HG03342 (cell line): ENCODE measurements around the gene NDUFS4.
"Not testable (repeated sequence)": the region's sequence is repeated elsewhere in the genome, so short reads cannot be mapped to it uniquely, and the experiment has no call there.

ENCODE experiments used
- ATAC-seq: cut with Tn5 transposase; IDR thresholded peaks from one replicate; pipeline ENCODE4 v1.9.1; 2021; ENCODE audit warnings: mild to moderate bottlenecking, moderate library complexity; ENCODE audit not compliant: unreplicated experiment

Gene NDUFS4

DNA sequence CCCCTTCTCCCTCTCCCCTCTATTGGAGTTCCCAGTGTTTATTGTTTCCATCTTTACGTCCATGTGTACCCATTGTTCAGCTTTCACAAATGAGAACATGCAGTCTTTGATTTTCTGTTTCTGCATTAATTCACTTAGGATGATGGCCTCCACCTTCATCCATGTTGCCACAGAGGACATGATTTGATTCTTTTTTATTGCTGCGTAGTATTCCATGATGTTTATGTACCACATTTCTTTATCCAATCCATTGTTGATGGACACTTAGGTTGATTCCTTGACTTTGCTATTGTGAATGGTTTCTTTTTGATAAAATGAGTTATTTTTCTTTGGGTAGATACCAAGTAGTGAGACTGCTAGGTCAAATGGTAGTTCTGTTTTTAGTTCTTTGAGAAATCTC is 88.9 kb downstream of the NDUFS4 start:
- ATAC-seq, result no peak

DNA sequence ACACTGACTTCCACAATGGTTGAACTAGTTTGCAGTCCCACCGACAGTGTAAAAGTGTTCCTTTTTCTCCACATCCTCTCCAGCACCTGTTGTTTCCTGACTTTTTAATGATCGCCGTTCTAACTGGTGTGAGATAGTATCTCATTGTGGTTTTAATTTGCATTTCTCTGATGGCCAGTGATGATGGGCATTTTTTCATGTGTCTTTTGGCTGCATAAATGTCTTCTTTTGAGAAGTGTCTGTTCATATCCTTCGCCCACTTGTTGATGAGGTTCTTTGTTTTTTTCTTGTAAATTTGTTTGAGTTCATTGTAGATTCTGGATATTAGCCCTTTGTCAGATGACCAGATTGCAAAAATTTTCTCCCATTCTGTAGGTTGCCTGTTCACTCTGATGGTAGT is 100.1 kb downstream of the NDUFS4 start:
- not testable (repeated sequence) for ATAC-seq

DNA sequence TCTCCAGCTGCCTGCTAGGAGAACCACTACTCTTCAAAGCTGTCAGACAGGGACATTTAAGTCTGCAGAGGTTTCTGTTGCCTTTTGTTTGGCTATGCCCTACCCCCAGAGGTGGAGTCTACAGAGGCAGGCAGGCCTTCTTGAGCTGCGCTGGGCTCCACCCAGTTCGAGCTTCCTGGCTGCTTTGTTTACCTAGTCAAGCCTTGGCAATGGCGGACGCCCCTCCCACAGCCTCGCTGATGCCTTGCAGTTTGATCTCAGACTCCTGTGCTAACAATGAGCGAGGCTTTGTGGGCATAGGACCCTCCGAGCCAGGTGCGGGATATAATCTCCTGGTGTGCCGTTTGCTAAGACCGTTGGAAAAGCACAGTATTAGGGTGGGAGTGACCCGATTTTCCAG is 104.9 kb downstream of the NDUFS4 start:
- not testable (repeated sequence) for ATAC-seq

GRCh38 chr5:53667621-53668020 is 107.2 kb downstream of the NDUFS4 start:
- no peak for ATAC-seq

- no peak for ATAC-seq
Observed at GRCh38 chr5:53671447-53671846, 111.0 kb downstream of the NDUFS4 start.

DNA sequence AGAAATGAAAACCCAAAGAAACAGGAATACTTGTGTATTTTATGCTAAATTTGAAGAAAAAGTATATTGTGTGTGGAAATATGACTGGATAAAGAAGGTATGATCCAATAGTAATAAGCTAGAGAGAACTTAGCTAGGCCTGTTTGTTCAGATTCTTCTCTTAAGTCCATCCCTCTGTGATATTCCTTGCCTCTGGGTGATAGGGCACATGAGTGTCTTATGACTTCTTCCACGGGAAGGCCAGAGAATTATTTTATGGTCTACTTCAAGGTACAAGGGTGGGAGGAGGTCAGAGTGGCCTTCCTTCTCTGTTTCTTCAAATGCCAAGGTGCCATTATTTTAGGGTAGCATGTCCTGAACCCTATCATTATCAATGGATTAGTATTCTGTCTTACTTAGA is 113.7 kb downstream of the NDUFS4 start:
- ATAC-seq, result no peak

- ATAC-seq, result no peak
Observed at GRCh38 chr5:53677632-53678031, 117.2 kb downstream of the NDUFS4 start.

DNA sequence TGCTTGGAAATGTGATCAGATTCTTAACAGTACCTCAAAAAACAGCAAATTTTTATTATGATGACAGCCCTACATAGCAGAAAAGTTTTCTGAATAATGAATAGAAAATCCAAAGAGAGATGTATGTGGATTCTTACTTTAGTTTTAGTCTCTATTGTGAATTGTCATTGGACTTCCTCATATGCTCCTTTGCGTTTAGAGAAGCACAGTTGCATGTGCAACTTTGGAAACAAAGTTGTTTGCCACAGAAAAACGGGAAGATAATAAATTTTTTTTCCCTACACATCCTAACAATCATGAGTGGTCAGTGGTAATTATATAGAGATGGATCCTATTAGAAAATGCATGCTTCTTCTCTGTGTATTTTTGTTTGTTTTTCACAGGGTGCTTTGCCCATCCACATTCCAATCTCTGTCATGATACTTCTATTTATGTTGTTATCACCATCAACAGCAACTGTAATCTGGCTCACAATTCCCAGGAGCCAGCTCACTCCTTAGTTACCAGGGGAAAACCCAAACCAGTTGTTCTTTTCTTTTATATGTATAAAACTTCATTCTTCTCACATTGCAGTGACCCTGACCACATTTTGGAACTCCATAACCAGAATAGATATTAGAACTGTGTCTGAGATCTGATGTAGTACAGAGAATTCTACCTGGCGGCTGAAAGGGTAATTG is 118.7 kb downstream of the NDUFS4 start:
- ATAC-seq, result no peak

DNA sequence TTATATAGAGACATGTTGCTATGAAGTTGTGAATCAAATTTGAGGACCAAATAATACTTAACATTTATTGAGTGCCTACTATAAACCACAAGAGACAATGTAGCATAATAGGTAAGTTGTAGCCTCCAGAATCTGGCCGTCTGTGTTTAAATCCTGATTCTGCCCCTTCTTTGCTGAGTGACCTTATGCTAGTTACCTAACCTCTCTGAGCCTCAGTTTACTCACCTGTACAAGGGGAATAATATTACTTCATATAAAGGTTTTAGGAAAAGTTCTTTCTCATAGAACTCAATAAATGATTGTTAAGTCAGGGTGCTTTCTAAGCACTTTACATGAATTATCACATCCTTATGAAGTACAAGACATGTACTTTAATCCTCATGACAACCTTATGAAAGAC is 120.6 kb downstream of the NDUFS4 start:
- ATAC-seq, result no peak

DNA sequence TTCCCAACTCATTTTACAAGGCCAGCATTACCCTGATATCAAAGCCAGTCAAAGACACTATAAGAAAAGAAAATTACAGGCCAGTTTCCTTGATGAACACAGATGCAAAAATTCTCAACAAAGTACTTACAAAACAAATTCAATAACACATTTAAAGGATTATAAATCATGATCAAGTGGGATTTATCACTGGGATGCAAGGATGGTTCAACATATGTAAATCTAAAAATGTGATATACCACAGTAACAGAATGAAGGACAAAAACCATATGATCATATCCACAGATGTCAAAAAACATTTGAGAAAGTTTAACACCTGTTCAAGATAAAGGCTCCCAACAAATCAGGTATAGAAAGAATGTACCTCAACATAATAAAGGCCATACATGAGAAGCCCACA is 130.6 kb downstream of the NDUFS4 start:
- ATAC-seq, result no peak

DNA sequence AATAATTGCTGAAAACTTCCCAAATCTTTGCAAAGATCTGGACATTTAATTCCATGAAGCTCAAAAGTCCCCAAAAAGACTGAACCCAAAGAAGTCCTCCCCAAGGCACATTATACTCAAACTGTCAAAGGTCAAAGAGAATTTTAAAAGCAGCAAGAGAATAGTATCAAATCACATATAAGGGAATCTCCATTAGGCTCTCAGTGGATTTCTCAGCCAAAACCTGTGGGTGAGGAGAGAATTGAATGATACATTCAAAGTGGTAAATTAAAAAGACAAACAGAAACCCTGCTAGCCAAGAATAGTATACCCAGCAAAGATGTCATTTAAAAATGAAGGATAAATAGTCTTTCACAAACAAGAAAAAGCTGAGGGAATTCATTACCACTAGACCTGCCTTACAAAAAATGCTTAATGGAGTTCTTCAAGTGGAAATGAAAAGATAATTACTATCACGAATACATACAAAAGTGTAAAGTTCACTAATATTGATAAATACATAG is 134.1 kb downstream of the NDUFS4 start:
- no peak for ATAC-seq

DNA sequence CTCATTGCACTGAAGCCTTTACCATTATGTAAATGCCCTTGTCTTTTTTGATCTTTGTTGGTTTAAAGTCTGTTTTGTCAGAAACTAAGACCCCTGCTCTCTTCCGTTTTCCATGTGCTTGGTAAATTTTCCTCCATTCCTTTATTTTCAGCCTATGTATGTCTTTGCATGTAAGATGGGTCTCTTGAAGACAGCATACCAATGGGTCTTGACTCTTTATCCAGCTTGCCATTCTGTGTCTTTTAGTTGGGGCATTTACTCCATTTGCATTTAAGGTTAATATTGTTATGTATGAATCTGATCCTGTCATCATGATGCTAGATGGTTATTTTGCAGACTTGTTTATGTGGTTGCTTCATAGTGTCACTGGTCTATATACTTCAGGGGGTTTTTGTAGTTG is 150.0 kb downstream of the NDUFS4 start:
- not testable (repeated sequence) for ATAC-seq

DNA sequence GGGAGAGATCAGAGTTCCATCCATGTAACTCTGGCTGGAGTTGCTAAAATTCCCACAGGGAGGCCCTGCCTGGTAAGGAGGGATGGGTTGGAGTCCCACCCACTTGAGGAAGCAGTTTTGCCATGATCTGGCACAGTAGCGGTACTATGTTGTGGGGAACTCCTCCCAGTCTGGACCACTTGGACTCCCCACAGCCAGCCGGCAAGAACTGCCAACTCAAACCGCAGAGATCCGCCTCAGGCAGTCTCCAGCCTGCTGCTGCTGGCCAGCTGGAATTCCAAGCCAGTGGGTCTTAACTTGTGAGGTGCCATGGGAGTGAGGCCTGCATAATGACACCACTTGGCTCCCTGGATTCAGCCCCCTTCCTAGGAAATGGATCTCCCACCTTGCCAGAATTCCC is 151.9 kb downstream of the NDUFS4 start:
- ATAC-seq, result no peak

GRCh38 chr5:53713978-53714666 is 153.7 kb downstream of the NDUFS4 start:
- no peak for ATAC-seq

DNA sequence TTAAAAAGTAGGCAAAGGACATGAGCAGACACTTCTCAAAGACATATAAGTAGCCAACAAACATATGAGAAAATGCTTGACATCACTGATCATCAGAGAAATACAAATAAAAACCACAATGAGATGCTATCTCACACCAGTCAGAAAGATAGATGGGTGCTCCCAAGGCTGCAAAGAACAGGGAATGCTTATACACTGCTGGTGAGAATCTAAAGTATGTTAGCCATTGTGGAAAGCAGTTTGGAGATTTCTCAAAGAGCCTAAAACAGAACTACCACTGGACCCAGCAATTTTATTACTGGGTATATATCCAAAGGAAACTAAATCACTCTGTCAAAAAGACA is 154.2 kb downstream of the NDUFS4 start:
- ATAC-seq, result no peak

DNA sequence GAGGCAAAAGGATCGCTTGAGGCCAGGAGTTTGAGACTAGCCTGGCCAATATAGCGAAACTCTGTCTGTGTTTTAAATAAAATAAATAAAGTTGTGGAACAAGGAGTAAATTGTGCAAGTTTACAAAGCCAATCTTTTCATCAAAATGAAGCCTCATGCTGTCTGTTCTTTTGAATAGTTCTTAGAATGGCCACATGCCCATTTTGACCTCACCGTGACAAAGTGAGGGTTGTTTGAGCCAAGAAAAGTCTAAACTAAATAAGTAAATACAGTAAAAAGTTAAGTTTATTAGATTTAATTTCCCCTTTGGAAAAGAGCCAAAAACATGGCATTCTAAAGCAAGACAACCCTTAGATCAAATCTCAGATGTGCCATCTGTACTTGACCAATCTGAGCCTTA is 165.7 kb downstream of the NDUFS4 start:
- ATAC-seq, result no peak

- ATAC-seq, result no peak
Observed at GRCh38 chr5:53730943-53731342, 170.5 kb downstream of the NDUFS4 start.
